ENCODE data around the gene ODC1.

ODC1 gene

DNA sequence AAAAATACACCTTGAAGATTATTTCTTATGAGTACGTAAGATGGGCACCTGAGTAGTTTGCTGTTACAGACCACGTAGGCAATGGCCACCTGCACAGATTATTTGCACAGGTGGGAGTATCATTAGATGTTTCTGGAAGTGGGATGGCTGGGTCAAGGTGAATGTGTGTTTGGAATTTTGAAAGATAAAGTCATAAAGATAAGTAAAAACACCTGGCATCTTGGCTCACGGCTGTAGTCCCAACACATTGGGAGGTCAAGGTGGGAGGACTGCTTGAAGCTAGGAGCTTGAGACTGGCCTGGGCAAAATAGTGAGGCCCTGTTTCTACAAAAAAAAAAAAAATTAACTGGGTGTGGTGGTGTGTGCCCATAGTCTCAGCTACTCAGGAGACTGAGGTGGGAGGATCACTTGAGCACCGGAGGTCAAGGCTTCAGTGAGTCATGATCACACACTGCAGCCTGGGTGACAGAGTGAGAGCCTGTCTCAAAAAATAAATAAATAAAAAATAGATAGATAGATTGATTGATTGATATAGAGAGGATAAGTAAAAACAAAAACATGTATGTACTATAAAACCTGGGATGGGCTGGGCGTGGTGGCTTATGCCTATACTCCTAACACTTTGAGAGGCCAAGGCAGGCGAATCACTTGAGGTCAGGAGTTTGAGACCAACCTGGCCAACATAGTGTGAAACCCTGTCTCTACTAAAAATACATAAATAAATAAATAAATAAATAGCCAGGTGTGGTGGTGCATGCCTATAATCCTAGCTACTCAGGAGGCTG is 30.4 kb downstream of the ODC1 start:
- no peak for DNase-seq (ENCODE audit: low spot score)
- TF ChIP-seq CTCF (IDR thresholded peaks at IDR 0.05; ENCODE audit: extremely low read depth, missing control alignments) = no peak

GRCh38 chr2:10415640-10416039 is 32.5 kb downstream of the ODC1 start:
- DNase-seq (ENCODE audit: low spot score) = no peak
- no peak for TF ChIP-seq CTCF (IDR thresholded peaks at IDR 0.05; ENCODE audit: extremely low read depth, missing control alignments)

DNA sequence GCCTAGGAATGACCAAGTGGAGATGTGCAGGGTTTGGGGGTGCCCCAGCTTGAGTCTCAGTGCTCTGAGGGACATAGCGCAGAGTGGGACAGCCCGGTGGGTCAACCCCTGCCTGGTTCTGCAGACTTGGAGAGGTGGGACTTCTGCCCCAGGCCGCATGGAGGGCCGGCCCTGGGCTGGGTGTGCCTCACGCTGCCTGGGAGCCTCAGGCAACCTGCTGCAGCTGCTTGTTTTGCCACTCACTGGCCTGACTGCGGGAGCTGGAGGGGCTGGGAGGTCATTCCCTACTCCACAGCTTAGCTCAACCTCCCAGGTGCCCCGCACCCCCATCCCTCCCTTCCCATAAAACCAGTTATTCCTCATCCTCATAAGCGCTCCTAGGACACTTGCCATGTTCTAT is 33.1 kb downstream of the ODC1 start:
- TF ChIP-seq CTCF (IDR thresholded peaks at IDR 0.05; ENCODE audit: extremely low read depth, missing control alignments) = no peak

DNA sequence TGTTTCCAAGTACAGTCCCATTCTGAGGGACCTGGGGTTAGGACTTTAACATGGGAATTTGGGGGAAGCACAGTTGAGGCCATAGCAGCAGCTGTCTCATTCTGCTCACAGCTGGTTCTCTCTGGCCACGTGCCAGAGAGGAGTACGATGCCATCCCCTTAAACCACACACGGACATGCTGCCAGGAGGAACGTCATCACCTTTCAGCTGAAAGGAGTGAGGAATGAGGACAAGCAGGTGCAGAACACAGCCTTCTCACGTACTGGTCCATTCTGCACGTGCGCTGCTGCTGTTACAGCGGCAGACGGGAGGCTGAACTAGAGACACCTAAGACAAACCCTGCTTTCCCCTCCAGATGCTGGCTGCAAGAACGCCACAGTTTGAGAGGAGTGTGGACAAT is 33.5 kb downstream of the ODC1 start:
- TF ChIP-seq CTCF (IDR thresholded peaks at IDR 0.05; ENCODE audit: extremely low read depth, missing control alignments) = no peak
- DNase-seq (ENCODE audit: low spot score) = no peak

More for the DNA sequence above, 33.1 kb downstream of the ODC1 start:
- no peak for DNase-seq (ENCODE audit: low spot score)

- no peak for TF ChIP-seq CTCF (IDR thresholded peaks at IDR 0.05; ENCODE audit: extremely low read depth, missing control alignments)
- peak; percentile 52 for DNase-seq (ENCODE audit: low spot score)
These were observed 34.1 kb downstream of the ODC1 start for GRCh38 chr2:10413991-10414451.

GRCh38 chr2:10413503-10413902 is 34.6 kb downstream of the ODC1 start:
- DNase-seq (ENCODE audit: low spot score) = no peak
- no peak for TF ChIP-seq CTCF (IDR thresholded peaks at IDR 0.05; ENCODE audit: extremely low read depth, missing control alignments)

DNA sequence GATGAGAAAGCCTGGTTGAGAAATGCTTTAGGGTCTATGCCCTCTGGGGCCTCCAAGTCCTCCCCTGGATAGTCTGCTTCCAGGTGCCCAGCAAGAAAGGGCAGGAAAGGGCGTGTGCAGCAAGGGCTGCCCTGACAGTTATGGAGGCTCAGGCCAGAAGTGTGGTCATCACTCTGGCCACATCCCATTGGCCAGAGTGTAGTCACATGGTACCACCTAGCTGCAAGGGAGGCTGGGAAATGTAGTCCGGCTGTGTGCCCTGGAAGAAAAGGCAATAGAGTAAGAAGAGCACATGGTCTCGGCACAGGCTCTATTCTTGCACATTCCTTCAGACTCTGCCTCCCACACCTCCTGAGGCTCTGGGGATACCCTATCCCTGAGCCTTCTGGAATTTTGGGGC is 35.7 kb downstream of the ODC1 start:
- peak; percentile 67 for DNase-seq (ENCODE audit: low spot score)
- no peak for TF ChIP-seq CTCF (IDR thresholded peaks at IDR 0.05; ENCODE audit: extremely low read depth, missing control alignments)

Data from GM20000 (cell line).